Hematopoietic multipotent progenitor cell treated with erythropoietin and hydrocortisone succinate and interleukin-3 and kit ligand, for 17 days (in vitro differentiated cells): ENCODE measurements around the gene PPP2R2C.

Source experiments
- DNase-seq: peaks from one replicate; pipeline ENCODE4 v3.0.0-alpha.2; 2015; ENCODE audit warnings: low spot score

PPP2R2C gene

GRCh38 chr4:6494431-6495295 is 22.2 kb upstream of the PPP2R2C start:
- no peak for DNase-seq

- DNase-seq = no peak
Observed at GRCh38 chr4:6493658-6494304, 21.4 kb upstream of the PPP2R2C start.

GRCh38 chr4:6492861-6493657 is 20.6 kb upstream of the PPP2R2C start:
- no peak for DNase-seq

- no peak for DNase-seq
Observed at GRCh38 chr4:6492027-6492590, 19.7 kb upstream of the PPP2R2C start.

- no peak for DNase-seq
Observed at GRCh38 chr4:6491235-6491634, 18.8 kb upstream of the PPP2R2C start.

GRCh38 chr4:6489927-6490326 is 17.5 kb upstream of the PPP2R2C start:
- no peak for DNase-seq

GRCh38 chr4:6487466-6487865 is 15.1 kb upstream of the PPP2R2C start:
- DNase-seq = no peak

- DNase-seq = no peak
Observed at GRCh38 chr4:6480534-6481088, 8.2 kb upstream of the PPP2R2C start.

- DNase-seq = no peak
Observed at GRCh38 chr4:6478546-6479220, 6.3 kb upstream of the PPP2R2C start.

GRCh38 chr4:6476893-6477292 is 4.5 kb upstream of the PPP2R2C start:
- DNase-seq = no peak

GRCh38 chr4:6475492-6476020 is 3.1 kb upstream of the PPP2R2C start:
- no peak for DNase-seq

- DNase-seq = no peak
Observed at GRCh38 chr4:6474705-6475457, 2.5 kb upstream of the PPP2R2C start.

GRCh38 chr4:6474053-6474568 is 1.7 kb upstream of the PPP2R2C start:
- no peak for DNase-seq

- DNase-seq = no peak
Observed at GRCh38 chr4:6473264-6474052, 1.0 kb upstream of the PPP2R2C start.

GRCh38 chr4:6472008-6472386 is 417 bp downstream of the PPP2R2C start:
- no peak for DNase-seq

- DNase-seq = no peak
Observed at GRCh38 chr4:6471307-6472007, 957 bp downstream of the PPP2R2C start.

GRCh38 chr4:6470502-6471306 is 1.7 kb downstream of the PPP2R2C start:
- peak; percentile 12 for DNase-seq
